ENCODE results near the gene GRIA4.

DNA sequence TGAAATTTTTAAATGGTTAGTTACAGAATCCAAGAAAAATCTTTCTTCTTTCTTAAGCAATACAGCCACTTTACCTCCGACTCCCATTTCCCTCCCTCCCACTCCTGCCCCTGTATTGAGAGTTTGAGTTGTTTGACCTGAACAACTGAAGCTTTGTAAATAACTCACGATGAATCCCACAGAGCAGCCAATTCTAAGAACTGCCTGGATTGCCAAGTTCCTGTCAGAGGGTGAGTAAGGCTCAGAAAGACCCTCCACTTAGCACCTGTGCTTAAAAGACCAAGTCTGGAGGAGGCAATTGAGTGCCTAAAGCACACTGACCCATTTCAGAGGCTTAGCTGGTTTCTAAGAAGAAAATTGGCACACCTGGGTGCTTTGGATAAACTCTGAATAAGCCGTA, 253.7 kb downstream of the GRIA4 start:
- TF ChIP-seq POLR2A (IDR thresholded peaks at IDR 0.05; ENCODE audit: low read depth, low read length), result no peak
- TF ChIP-seq PAX5 (IDR thresholded peaks at IDR 0.05; ENCODE audit: insufficient read depth, low read length, severe bottlenecking), result no peak
